ENCODE results near the gene NAT8L. TPM values are rescaled to one million over a fixed set of nuclear protein-coding genes. Genes with fewer than 3 reads are reported as not detected.

The NAT8L gene
- total and polyA plus RNA-seq, 2 experiments from 2014 or later = 1.5 to 2.7 TPM

DNA sequence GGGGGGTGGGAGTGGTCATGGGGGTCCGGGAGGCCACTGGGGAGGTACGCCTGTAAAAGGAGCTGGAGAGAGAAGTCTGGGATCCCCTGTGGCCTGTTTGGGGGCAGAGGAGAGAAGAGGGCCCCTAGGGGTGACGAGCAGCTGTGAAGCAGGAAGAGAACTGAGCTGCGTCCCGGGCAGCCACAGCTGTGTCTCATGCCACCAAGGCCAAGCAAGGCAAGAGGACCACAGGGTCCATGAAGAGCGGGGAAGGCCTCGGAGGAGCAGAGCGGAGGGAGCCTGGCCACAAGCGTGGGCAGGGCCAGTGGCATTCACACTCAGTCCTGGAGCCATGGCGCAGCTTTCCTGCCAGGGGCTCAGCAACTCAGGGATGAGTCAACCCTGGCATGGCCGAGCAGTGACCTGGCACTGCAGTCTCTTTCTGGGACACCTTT lies 13.6 kb upstream of the NAT8L start:
- peaks cover 10% of the 10 kb centered on the region for H3K4me1 ChIP-seq (ENCODE audit: insufficient read depth)
- DNase-seq (ENCODE audit: low spot score) = no peak
- H3K9me2 ChIP-seq (replicated peaks; ENCODE audit: insufficient read depth) = no peaks in the 10 kb centered on the region
- no peak overlapping the region for H3K4me2 ChIP-seq
- H3K27me3 ChIP-seq = peaks cover 7% of the 10 kb centered on the region
- H3K79me2 ChIP-seq = no peaks in the 10 kb centered on the region
- H3K9me3 ChIP-seq (ENCODE audit: low read depth) = no peaks in the 10 kb centered on the region
- H4K20me1 ChIP-seq (ENCODE audit: insufficient read depth, poor library complexity, severe bottlenecking) = no peaks in the 10 kb centered on the region
- no peak for TF ChIP-seq EZH2phosphoT487 (IDR thresholded peaks at IDR 0.05; ENCODE audit: low read depth, severe bottlenecking, unreplicated experiment)
- no peak for TF ChIP-seq CTCF (IDR thresholded peaks at IDR 0.05; ENCODE audit: poor library complexity)
- TF ChIP-seq EZH2 (IDR thresholded peaks at IDR 0.05; ENCODE audit: borderline replicate concordance) = no peak
- no peak overlapping the region for H3K4me3 ChIP-seq
- no peaks in the 10 kb centered on the region for H3K36me3 ChIP-seq (replicated peaks; ENCODE audit: insufficient read depth, low read depth)
- no peak overlapping the region for H3K27ac ChIP-seq
- no peak overlapping the region for H2AFZ ChIP-seq
- whole genome bisulfite sequencing (ENCODE audit: low lambda C conversion rate, missing lambda C conversion rate) = 84% methylated on average over 9 of the region's 11 CpGs

DNA sequence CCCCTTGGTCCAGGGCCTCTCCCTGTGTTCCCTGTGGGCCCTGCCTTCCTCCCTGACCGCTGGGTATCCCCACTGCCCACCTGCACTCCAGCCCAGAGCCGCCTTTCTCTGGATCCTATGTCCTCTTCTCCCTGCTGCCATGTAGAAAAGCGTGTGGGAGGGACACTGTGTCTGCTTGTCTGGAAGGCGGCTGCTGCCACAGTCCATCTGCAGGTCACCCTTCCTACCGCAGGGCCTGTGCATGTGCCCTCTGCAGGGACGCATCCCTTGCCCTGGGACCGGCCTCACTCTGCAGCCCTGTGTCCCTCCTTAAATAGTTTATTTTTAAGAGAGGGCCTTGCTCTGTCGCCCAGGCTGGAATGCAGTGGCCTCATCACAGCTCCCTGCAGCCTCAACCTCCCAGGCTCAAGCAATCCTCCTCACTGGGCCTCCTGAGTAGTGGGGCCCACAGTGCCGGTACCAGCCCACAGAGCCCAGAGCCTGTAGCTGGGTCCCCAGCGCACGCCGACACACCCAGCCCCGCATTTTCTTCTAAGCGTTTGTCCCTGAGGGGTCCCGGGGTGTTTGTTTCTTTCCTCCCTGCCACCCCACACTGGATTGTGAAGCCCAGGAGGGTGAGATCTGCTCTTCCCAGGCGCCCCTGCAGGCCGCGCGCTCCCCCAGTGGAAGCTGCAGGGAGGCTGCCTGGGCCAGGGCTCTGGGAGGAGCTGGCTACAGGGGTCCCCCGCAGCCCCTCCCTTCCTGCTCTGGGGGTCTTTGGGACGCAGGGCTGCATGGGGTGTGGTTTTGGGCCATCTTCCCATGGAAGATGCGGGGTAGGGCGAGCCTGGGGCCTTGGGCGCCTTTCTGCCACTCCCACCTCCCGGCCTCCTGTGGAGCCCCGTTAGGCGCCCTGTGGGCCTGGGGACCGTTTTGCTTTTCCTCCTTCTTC lies 12.8 kb upstream of the NAT8L start:
- no peak overlapping the region for H2AFZ ChIP-seq
- H3K27ac ChIP-seq = no peak overlapping the region
- WGBS (ENCODE audit: low lambda C conversion rate, missing lambda C conversion rate) = 89% methylated on average over 21 of the region's 28 CpGs
- TF ChIP-seq EZH2 (IDR thresholded peaks at IDR 0.05; ENCODE audit: borderline replicate concordance) (no peak), EZH2phosphoT487 (IDR thresholded peaks at IDR 0.05; ENCODE audit: low read depth, severe bottlenecking, unreplicated experiment) (no peak), CTCF (IDR thresholded peaks at IDR 0.05; ENCODE audit: poor library complexity) (no peak)
- H4K20me1 ChIP-seq (ENCODE audit: insufficient read depth, poor library complexity, severe bottlenecking) = no peaks in the 10 kb centered on the region
- H3K4me3 ChIP-seq = no peak overlapping the region
- no peaks in the 10 kb centered on the region for H3K36me3 ChIP-seq (replicated peaks; ENCODE audit: insufficient read depth, low read depth)
- H3K27me3 ChIP-seq = peaks cover 4% of the 10 kb centered on the region
- H3K4me2 ChIP-seq = no peak overlapping the region
- no peaks in the 10 kb centered on the region for H3K9me3 ChIP-seq (ENCODE audit: low read depth)
- DNase-seq (ENCODE audit: low spot score) = no peak
- no peaks in the 10 kb centered on the region for H3K79me2 ChIP-seq
- H3K9me2 ChIP-seq (replicated peaks; ENCODE audit: insufficient read depth) = no peaks in the 10 kb centered on the region
- H3K4me1 ChIP-seq (ENCODE audit: insufficient read depth) = peaks cover 2% of the 10 kb centered on the region

GRCh38 chr4:2047031-2047660 lies 12.0 kb upstream of the NAT8L start:
- Histone ChIP-seq H3K36me3 (replicated peaks; ENCODE audit: insufficient read depth, low read depth) (no peaks in the 10 kb centered on the region), H3K4me1 (ENCODE audit: insufficient read depth) (no peaks in the 10 kb centered on the region), H3K79me2 (no peaks in the 10 kb centered on the region), H2AFZ (no peak overlapping the region), H3K27me3 (peaks cover 5% of the 10 kb centered on the region), H3K9me2 (replicated peaks; ENCODE audit: insufficient read depth) (no peaks in the 10 kb centered on the region), H3K9me3 (ENCODE audit: low read depth) (no peaks in the 10 kb centered on the region), H3K4me3 (no peak overlapping the region), H4K20me1 (ENCODE audit: insufficient read depth, poor library complexity, severe bottlenecking) (no peaks in the 10 kb centered on the region), H3K27ac (no peak overlapping the region), H3K4me2 (no peak overlapping the region)
- no peak for DNase-seq (ENCODE audit: low spot score)
- TF ChIP-seq EZH2 (IDR thresholded peaks at IDR 0.05; ENCODE audit: borderline replicate concordance) (no peak), EZH2phosphoT487 (IDR thresholded peaks at IDR 0.05; ENCODE audit: low read depth, severe bottlenecking, unreplicated experiment) (no peak), CTCF (IDR thresholded peaks at IDR 0.05; ENCODE audit: poor library complexity) (no peak)
- 90% methylated on average over 31 of the region's 57 CpGs for WGBS (ENCODE audit: low lambda C conversion rate, missing lambda C conversion rate)
